H9 (cell line): ENCODE data around the gene TCF7L1. TPM values are rescaled to one million over a fixed set of nuclear protein-coding genes. Genes with fewer than 3 reads are reported as not detected.

ENCODE experiments used
- DNase-seq: peaks from one replicate; pipeline ENCODE4 v3.0.0-alpha.2; 2017
- H2AFZ ChIP-seq: one replicate; pipeline ENCODE4 v1.6.1; 2013; ENCODE audit warnings: mild to moderate bottlenecking, low read length, control low read depth, moderate library complexity
- H2AK5ac ChIP-seq: 2 replicates; pipeline ENCODE4 v1.6.1; 2013; ENCODE audit warnings: low read length, control low read depth, mixed read lengths; ENCODE audit not compliant: insufficient read length
- H2BK120ac ChIP-seq: one replicate; pipeline ENCODE4 v1.6.1; 2013; ENCODE audit warnings: low read depth, mild to moderate bottlenecking, low read length, control low read depth, inconsistent platforms; ENCODE audit not compliant: poor library complexity, severe bottlenecking
- H2BK12ac ChIP-seq: 2 replicates; pipeline ENCODE4 v1.6.1; 2013; ENCODE audit warnings: low read length, control low read depth, mixed read lengths, low read depth; ENCODE audit not compliant: insufficient read length
- H2BK15ac ChIP-seq: 2 replicates; pipeline ENCODE4 v1.6.1; 2013; ENCODE audit warnings: low read depth, low read length, control low read depth
- H2BK20ac ChIP-seq: one replicate; pipeline ENCODE4 v1.6.1; 2013; ENCODE audit warnings: low read depth, mild to moderate bottlenecking, low read length, control low read depth, inconsistent platforms; ENCODE audit not compliant: poor library complexity, severe bottlenecking
- H2BK5ac ChIP-seq: 2 replicates; pipeline ENCODE4 v1.6.1; 2013; ENCODE audit warnings: low read length, control low read depth, mixed read lengths; ENCODE audit not compliant: insufficient read length
- H3K14ac ChIP-seq: 2 replicates; pipeline ENCODE4 v1.6.1; 2013; ENCODE audit warnings: low read length, control low read depth; ENCODE audit not compliant: insufficient read depth
- H3K18ac ChIP-seq: 2 replicates; pipeline ENCODE4 v1.6.1; 2013; ENCODE audit warnings: low read depth, mild to moderate bottlenecking, mixed read lengths, low read length, control low read depth; ENCODE audit not compliant: insufficient read length
- H3K23ac ChIP-seq: 2 replicates; pipeline ENCODE4 v1.6.1; 2013; ENCODE audit warnings: low read length, control low read depth, mixed read lengths, low read depth; ENCODE audit not compliant: insufficient read length
- H3K23me2 ChIP-seq: 2 replicates; pipeline ENCODE4 v1.6.1; 2013; ENCODE audit warnings: low read depth, mild to moderate bottlenecking, mixed read lengths, low read length, control low read depth; ENCODE audit not compliant: insufficient read length, poor library complexity, severe bottlenecking
- H3K27ac ChIP-seq: 2 replicates; pipeline ENCODE4 v1.5.1; 2013; ENCODE audit warnings: low read length, control low read depth, mixed read lengths, low read depth; ENCODE audit not compliant: insufficient read length
- H3K27me3 ChIP-seq: 2 replicates; pipeline ENCODE4 v1.6.1; 2013; ENCODE audit warnings: low read length, control low read depth, inconsistent platforms; ENCODE audit not compliant: insufficient read depth
- H3K4ac ChIP-seq: 2 replicates; pipeline ENCODE4 v1.6.1; 2013; ENCODE audit warnings: low read depth, mild to moderate bottlenecking, control low read depth, inconsistent platforms, low read length, moderate library complexity
- H3K4me1 ChIP-seq: 2 replicates; pipeline ENCODE4 v1.6.1; 2013; ENCODE audit warnings: low read length, control low read depth, inconsistent platforms; ENCODE audit not compliant: insufficient read depth
- H3K4me2 ChIP-seq: 2 replicates; pipeline ENCODE4 v1.6.1; 2013; ENCODE audit warnings: low read length, control low read depth, mixed read lengths; ENCODE audit not compliant: insufficient read length, insufficient read depth
- H3K56ac ChIP-seq: 2 replicates; pipeline ENCODE4 v1.6.1; 2013; ENCODE audit warnings: low read depth, mild to moderate bottlenecking, mixed read lengths, low read length, control low read depth; ENCODE audit not compliant: insufficient read length
- H3K79me1 ChIP-seq: 2 replicates; pipeline ENCODE4 v1.6.1; 2013; ENCODE audit warnings: low read depth, mild to moderate bottlenecking, moderate library complexity, low read length, control low read depth, inconsistent platforms; ENCODE audit not compliant: insufficient read depth, poor library complexity, severe bottlenecking
- H3K79me2 ChIP-seq: 2 replicates; pipeline ENCODE4 v1.6.1; 2013; ENCODE audit warnings: low read length, control low read depth, inconsistent platforms; ENCODE audit not compliant: insufficient read depth
- H3K9ac ChIP-seq: 2 replicates; pipeline ENCODE4 v1.6.1; 2013; ENCODE audit warnings: low read length, control low read depth, mixed read lengths; ENCODE audit not compliant: insufficient read length; ENCODE audit errors: extremely low read depth
- H3K9me3 ChIP-seq: one replicate; pipeline ENCODE4 v1.6.1; 2013; ENCODE audit warnings: low read depth, low read length, inconsistent platforms; ENCODE audit not compliant: control insufficient read depth
- H3T11ph ChIP-seq: one replicate; pipeline ENCODE4 v1.6.1; 2013; ENCODE audit warnings: mild to moderate bottlenecking, low read length, control low read depth, inconsistent platforms
- H4K20me1 ChIP-seq: one replicate; pipeline ENCODE4 v1.6.1; 2013; ENCODE audit not compliant: control insufficient read depth, insufficient read length, insufficient read depth
- H4K5ac ChIP-seq: 2 replicates; pipeline ENCODE4 v1.6.1; 2013; ENCODE audit warnings: low read depth, mild to moderate bottlenecking, mixed read lengths, low read length, control low read depth; ENCODE audit not compliant: insufficient read length
- H4K8ac ChIP-seq: replicated peaks from 2 replicates; pipeline ENCODE4 v1.6.1; 2013; ENCODE audit warnings: low read length, control low read depth, mixed read lengths, low read depth; ENCODE audit not compliant: insufficient read length
- H4K91ac ChIP-seq: 2 replicates; pipeline ENCODE4 v1.6.1; 2013; ENCODE audit warnings: low read depth, mild to moderate bottlenecking, moderate library complexity, mixed read lengths, low read length, control low read depth; ENCODE audit not compliant: insufficient read length
- H3K27ac Mint-ChIP-seq, 3 experiments: 2 replicates in 2 of 3; 3 replicates in 1 of 3; pipeline ENCODE4 v1.8.0; 2020 to 2021; ENCODE audit warnings: mixed read lengths in 3 of 3, mild to moderate bottlenecking in 1 of 3, moderate library complexity in 1 of 3
- H3K27me3 Mint-ChIP-seq: 2 replicates; pipeline ENCODE4 v1.8.0; 2021; ENCODE audit warnings: low read depth, mild to moderate bottlenecking, moderate library complexity, mixed read lengths
- H3K36me3 Mint-ChIP-seq, 3 experiments: 2 replicates in 2 of 3; 3 replicates in 1 of 3; pipeline ENCODE4 v1.8.0; 2020 to 2021; ENCODE audit warnings: low read depth in 3 of 3, mixed read lengths in 3 of 3; ENCODE audit not compliant: insufficient read depth in 1 of 3
- H3K4me1 Mint-ChIP-seq, 2 experiments: 2 replicates each; pipeline ENCODE4 v1.8.0; 2020; ENCODE audit warnings: mixed read lengths in 2 of 2
- H3K4me3 Mint-ChIP-seq, 2 experiments: 2 replicates in 1 of 2; 3 replicates in 1 of 2; pipeline ENCODE4 v1.8.0; 2020 to 2021; ENCODE audit warnings: mild to moderate bottlenecking in 2 of 2, mixed read lengths in 2 of 2, moderate library complexity in 1 of 2
- H3K9me3 Mint-ChIP-seq, 2 experiments: 2 replicates in 1 of 2; 3 replicates in 1 of 2; pipeline ENCODE4 v1.8.0; 2020; ENCODE audit warnings: mild to moderate bottlenecking in 2 of 2, mixed read lengths in 2 of 2, moderate library complexity in 1 of 2
- WGBS: extraction: QIAGEN DNeasy Blood & Tissue Kit; methylation state at CpG from one replicate; pipeline ENCODE4 v1.1.7; 2013; ENCODE audit warnings: missing lambda C conversion rate, low lambda C conversion rate, mixed read lengths; ENCODE audit not compliant: insufficient read length; ENCODE audit errors: extremely low coverage; 5-methylcytosine and 5-hydroxymethylcytosine counted together
- total RNA-seq: library from RNA; stranded (reverse); gene quantifications from 2 replicates; pipeline ENCODE4 v1.2.1, GENCODE V29; 2021
- TF ChIP-seq, protein P1 (sequence below): fragments of 200-600 bp; sonication (generic); conservative IDR thresholded peaks from 3 replicates; pipeline ENCODE4 v1.8.0; 2021; ENCODE audit warnings: antibody characterized with exemption, mild to moderate bottlenecking

Gene TCF7L1
- total RNA-seq, 1 experiment from 2014 or later = 112 TPM

DNA sequence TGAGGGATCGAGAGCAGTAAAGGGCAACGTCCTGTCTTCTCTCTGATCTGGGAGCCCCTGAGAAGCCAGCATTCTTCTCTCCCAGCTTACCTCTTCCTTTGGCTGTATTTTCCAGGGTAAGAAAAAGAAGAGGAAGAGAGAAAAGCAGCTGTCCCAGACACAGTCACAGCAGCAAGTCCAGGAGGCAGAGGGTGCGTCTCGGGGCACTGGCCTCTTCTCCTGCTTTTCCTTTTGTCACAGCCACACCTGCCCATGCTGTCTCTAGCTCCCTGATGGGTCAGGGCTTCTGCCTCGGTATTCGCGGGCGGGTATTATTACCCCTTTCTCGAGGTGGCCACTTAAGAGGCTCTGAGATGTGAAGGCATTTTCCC lies 174.3 kb downstream of the TCF7L1 start:
- no CpG with 5 or more reads among the region's 9 CpGs for WGBS
- H3K27me3 Mint-ChIP-seq = no peaks in the 10 kb centered on the region
- no peak for DNase-seq
- TF ChIP-seq, protein P1, sequence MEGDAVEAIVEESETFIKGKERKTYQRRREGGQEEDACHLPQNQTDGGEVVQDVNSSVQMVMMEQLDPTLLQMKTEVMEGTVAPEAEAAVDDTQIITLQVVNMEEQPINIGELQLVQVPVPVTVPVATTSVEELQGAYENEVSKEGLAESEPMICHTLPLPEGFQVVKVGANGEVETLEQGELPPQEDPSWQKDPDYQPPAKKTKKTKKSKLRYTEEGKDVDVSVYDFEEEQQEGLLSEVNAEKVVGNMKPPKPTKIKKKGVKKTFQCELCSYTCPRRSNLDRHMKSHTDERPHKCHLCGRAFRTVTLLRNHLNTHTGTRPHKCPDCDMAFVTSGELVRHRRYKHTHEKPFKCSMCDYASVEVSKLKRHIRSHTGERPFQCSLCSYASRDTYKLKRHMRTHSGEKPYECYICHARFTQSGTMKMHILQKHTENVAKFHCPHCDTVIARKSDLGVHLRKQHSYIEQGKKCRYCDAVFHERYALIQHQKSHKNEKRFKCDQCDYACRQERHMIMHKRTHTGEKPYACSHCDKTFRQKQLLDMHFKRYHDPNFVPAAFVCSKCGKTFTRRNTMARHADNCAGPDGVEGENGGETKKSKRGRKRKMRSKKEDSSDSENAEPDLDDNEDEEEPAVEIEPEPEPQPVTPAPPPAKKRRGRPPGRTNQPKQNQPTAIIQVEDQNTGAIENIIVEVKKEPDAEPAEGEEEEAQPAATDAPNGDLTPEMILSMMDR = no peak
- H2AFZ ChIP-seq = no peak overlapping the region
- peaks cover 14% of the 10 kb centered on the region in 2 experiments for H3K4me1 Mint-ChIP-seq
- no peak overlapping the region for H2BK12ac ChIP-seq
- no peaks in the 10 kb centered on the region for H4K20me1 ChIP-seq
- no peak overlapping the region for H3T11ph ChIP-seq
- H3K27ac ChIP-seq = no peak overlapping the region
- H3K4me3 Mint-ChIP-seq = no peak overlapping the region
- H3K27me3 ChIP-seq = no peaks in the 10 kb centered on the region
- H2BK20ac ChIP-seq = no peak overlapping the region
- no peak overlapping the region for H2BK5ac ChIP-seq
- H3K56ac ChIP-seq = no peak overlapping the region
- H3K23ac ChIP-seq = no peak overlapping the region
- peak overlapping the region in 1 of 3 experiments; percentile 76; a peak in 1 of 7 replicates for H3K27ac Mint-ChIP-seq
- no peak overlapping the region for H2BK15ac ChIP-seq
- no peaks in the 10 kb centered on the region for H3K23me2 ChIP-seq
- H4K5ac ChIP-seq = no peak overlapping the region
- H2AK5ac ChIP-seq = no peak overlapping the region
- no peak overlapping the region for H4K8ac ChIP-seq
- peaks cover 6% of the 10 kb centered on the region; the same call in 1 of the 2 replicates for H3K4me1 ChIP-seq
- H3K14ac ChIP-seq = no peak overlapping the region
- peaks cover 48 to 77% (median 70%) of the 10 kb centered on the region in 3 experiments for H3K36me3 Mint-ChIP-seq
- H3K4ac ChIP-seq = no peak overlapping the region
- H3K9ac ChIP-seq = no peak overlapping the region
- H3K9me3 ChIP-seq = no peaks in the 10 kb centered on the region
- H4K91ac ChIP-seq = no peak overlapping the region
- no peak overlapping the region for H2BK120ac ChIP-seq
- no peak overlapping the region for H3K4me2 ChIP-seq
- H3K79me1 ChIP-seq = no peaks in the 10 kb centered on the region
- no peak overlapping the region for H3K18ac ChIP-seq
- H3K9me3 Mint-ChIP-seq = no peaks in the 10 kb centered on the region
- H3K79me2 ChIP-seq = no peaks in the 10 kb centered on the region
